DND-41 (cell line): ENCODE results near the gene MUC21.
"Not testable (repeated sequence)": the region's sequence is repeated elsewhere in the genome, so short reads cannot be mapped to it uniquely, and the experiment has no call there.

Experiments
- ATAC-seq: fragments of 200-7000 bp; cut with Tn5 transposase; 3 replicates; pipeline ENCODE4 v1.9.1; 2021; ENCODE audit warnings: low read depth; ENCODE audit not compliant: insufficient read depth
- DNase-seq: peaks from one replicate; pipeline ENCODE4 v3.0.0-alpha.2; 2020
- H2AFZ ChIP-seq: 2 replicates; pipeline ENCODE4 v1.6.0; 2012; ENCODE audit warnings: low read depth, low read length
- H3K27ac ChIP-seq: 2 replicates; pipeline ENCODE4 v1.5.1; 2012; ENCODE audit warnings: low read length, inconsistent platforms
- H3K27me3 ChIP-seq: fragments of 200-600 bp; sonication (generic); 2 replicates; pipeline ENCODE4 v1.6.0; 2012; ENCODE audit warnings: low read length, mild to moderate bottlenecking, inconsistent platforms; ENCODE audit not compliant: insufficient read depth, poor library complexity
- H3K36me3 ChIP-seq: 2 replicates; pipeline ENCODE4 v1.5.1; 2012; ENCODE audit warnings: low read length, inconsistent platforms; ENCODE audit not compliant: insufficient read depth
- H3K4me1 ChIP-seq: 2 replicates; pipeline ENCODE4 v1.5.1; 2012; ENCODE audit warnings: mild to moderate bottlenecking, low read length; ENCODE audit not compliant: insufficient read depth
- H3K4me2 ChIP-seq: 2 replicates; pipeline ENCODE4 v1.6.0; 2012; ENCODE audit warnings: mild to moderate bottlenecking, moderate library complexity, low read length, inconsistent platforms; ENCODE audit not compliant: insufficient read depth
- H3K4me3 ChIP-seq, 2 experiments: fragments of 200-600 bp in 1 of 2; shearing (Covaris generic) in 1 of 2; 2 replicates each; pipeline ENCODE4 v1.5.1; 2012 to 2016; ENCODE audit warnings: inconsistent platforms in 2 of 2, low read length in 2 of 2, mild to moderate bottlenecking in 2 of 2, low read depth in 1 of 2, moderate library complexity in 1 of 2
- H3K79me2 ChIP-seq: 2 replicates; pipeline ENCODE4 v1.6.0; 2012; ENCODE audit warnings: low read length, inconsistent platforms; ENCODE audit not compliant: insufficient read depth
- H3K9ac ChIP-seq: 2 replicates; pipeline ENCODE4 v1.6.0; 2012; ENCODE audit warnings: low read depth, mild to moderate bottlenecking, inconsistent platforms, low read length, moderate library complexity
- H3K9me3 ChIP-seq: 2 replicates; pipeline ENCODE4 v1.5.1; 2012; ENCODE audit warnings: low read length, moderate library complexity, mild to moderate bottlenecking, inconsistent platforms; ENCODE audit not compliant: insufficient read depth, severe bottlenecking
- H4K20me1 ChIP-seq: 2 replicates; pipeline ENCODE4 v1.6.0; 2012; ENCODE audit warnings: low read length; ENCODE audit not compliant: insufficient read depth
- CTCF ChIP-seq: IDR thresholded peaks from 2 replicates; pipeline ENCODE4 v1.5.1; 2012; ENCODE audit warnings: borderline replicate concordance, low read length, moderate library complexity, mild to moderate bottlenecking; ENCODE audit not compliant: poor library complexity, severe bottlenecking; ENCODE audit errors: extremely low read depth
- EZH2 ChIP-seq: IDR thresholded peaks from 3 replicates; pipeline ENCODE4 v1.6.1; 2012; ENCODE audit warnings: borderline replicate concordance, low read depth, mild to moderate bottlenecking, moderate library complexity, low read length, inconsistent platforms; ENCODE audit not compliant: severe bottlenecking

MUC21 gene

GRCh38 chr6:30997301-30997700 lies 13.8 kb downstream of the MUC21 start:
- TF ChIP-seq CTCF (no peak), EZH2 (no peak)
- no peaks in the 10 kb centered on the region for H3K4me1 ChIP-seq
- ATAC-seq (no peak), DNase-seq (no peak)
- no peak overlapping the region for H3K4me3 ChIP-seq
- H3K79me2 ChIP-seq: no peaks in the 10 kb centered on the region
- no peak overlapping the region for H3K4me2 ChIP-seq
- no peak overlapping the region for H3K9ac ChIP-seq
- H3K27ac ChIP-seq: no peak overlapping the region
- no peaks in the 10 kb centered on the region for H3K9me3 ChIP-seq
- no peak overlapping the region for H2AFZ ChIP-seq
- H3K27me3 ChIP-seq: no peaks in the 10 kb centered on the region
- no peaks in the 10 kb centered on the region for H3K36me3 ChIP-seq
- H4K20me1 ChIP-seq: no peaks in the 10 kb centered on the region

GRCh38 chr6:30998785-30999184 lies 15.3 kb downstream of the MUC21 start:
- no peaks in the 10 kb centered on the region for H3K36me3 ChIP-seq
- no peak overlapping the region for H3K9ac ChIP-seq
- H3K27ac ChIP-seq: no peak overlapping the region
- no peak overlapping the region for H3K4me2 ChIP-seq
- DNase-seq (no peak), ATAC-seq (no peak)
- H3K4me1 ChIP-seq: no peaks in the 10 kb centered on the region
- H3K4me3 ChIP-seq: no peak overlapping the region
- no peaks in the 10 kb centered on the region for H3K9me3 ChIP-seq
- H3K27me3 ChIP-seq: no peaks in the 10 kb centered on the region
- H4K20me1 ChIP-seq: no peaks in the 10 kb centered on the region
- H2AFZ ChIP-seq: no peak overlapping the region
- no peaks in the 10 kb centered on the region for H3K79me2 ChIP-seq
- no peak for TF ChIP-seq CTCF
- no peak for TF ChIP-seq EZH2

- H2AFZ ChIP-seq, H3K36me3 ChIP-seq, DNase-seq, H3K27me3 ChIP-seq, H3K4me3 ChIP-seq, ATAC-seq, H3K4me2 ChIP-seq, H3K9me3 ChIP-seq, H4K20me1 ChIP-seq, H3K27ac ChIP-seq, H3K4me1 ChIP-seq, H3K9ac ChIP-seq, H3K79me2 ChIP-seq: not testable (repeated sequence)
These were observed 16.7 kb downstream of the MUC21 start for GRCh38 chr6:31000067-31000860.

- no peaks in the 10 kb centered on the region for H3K9me3 ChIP-seq
- H3K9ac ChIP-seq: no peak overlapping the region
- H3K36me3 ChIP-seq: no peaks in the 10 kb centered on the region
- no peak overlapping the region for H2AFZ ChIP-seq
- H3K27me3 ChIP-seq: peaks cover 5% of the 10 kb centered on the region
- ATAC-seq (no peak), DNase-seq (no peak)
- TF ChIP-seq CTCF (no peak), EZH2 (no peak)
- H3K79me2 ChIP-seq: no peaks in the 10 kb centered on the region
- no peaks in the 10 kb centered on the region for H3K4me1 ChIP-seq
- no peaks in the 10 kb centered on the region for H4K20me1 ChIP-seq
- no peak overlapping the region for H3K27ac ChIP-seq
- no peak overlapping the region for H3K4me2 ChIP-seq
- no peak overlapping the region for H3K4me3 ChIP-seq
These were observed 17.9 kb downstream of the MUC21 start for GRCh38 chr6:31001281-31001888.
